Measurements from ENCODE around the gene ANKRD18A.

DNA sequence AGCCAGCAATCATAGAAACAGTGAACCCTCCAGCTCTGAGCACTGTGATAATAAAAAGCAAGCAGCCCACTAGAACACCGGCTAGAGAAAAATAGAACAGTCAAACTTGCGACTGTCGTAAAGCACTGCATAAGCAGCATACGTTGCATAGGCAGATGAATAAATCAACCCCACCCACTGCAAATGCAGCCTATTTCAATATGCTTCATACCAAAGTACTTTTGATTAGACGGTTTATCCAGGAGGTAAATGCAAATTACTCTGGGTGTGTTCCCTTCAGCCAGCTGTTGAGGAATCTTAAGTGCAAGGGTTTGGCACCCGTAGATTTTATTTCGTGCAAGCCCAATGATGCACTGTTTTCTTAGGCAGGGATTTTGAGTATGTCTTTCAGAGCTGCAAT lies 32.1 kb upstream of the ANKRD18A start:
- TF ChIP-seq, protein P1, sequence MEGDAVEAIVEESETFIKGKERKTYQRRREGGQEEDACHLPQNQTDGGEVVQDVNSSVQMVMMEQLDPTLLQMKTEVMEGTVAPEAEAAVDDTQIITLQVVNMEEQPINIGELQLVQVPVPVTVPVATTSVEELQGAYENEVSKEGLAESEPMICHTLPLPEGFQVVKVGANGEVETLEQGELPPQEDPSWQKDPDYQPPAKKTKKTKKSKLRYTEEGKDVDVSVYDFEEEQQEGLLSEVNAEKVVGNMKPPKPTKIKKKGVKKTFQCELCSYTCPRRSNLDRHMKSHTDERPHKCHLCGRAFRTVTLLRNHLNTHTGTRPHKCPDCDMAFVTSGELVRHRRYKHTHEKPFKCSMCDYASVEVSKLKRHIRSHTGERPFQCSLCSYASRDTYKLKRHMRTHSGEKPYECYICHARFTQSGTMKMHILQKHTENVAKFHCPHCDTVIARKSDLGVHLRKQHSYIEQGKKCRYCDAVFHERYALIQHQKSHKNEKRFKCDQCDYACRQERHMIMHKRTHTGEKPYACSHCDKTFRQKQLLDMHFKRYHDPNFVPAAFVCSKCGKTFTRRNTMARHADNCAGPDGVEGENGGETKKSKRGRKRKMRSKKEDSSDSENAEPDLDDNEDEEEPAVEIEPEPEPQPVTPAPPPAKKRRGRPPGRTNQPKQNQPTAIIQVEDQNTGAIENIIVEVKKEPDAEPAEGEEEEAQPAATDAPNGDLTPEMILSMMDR (IDR thresholded peaks at IDR 0.05): no peak
- no peak for TF ChIP-seq POLR2A (IDR thresholded peaks at IDR 0.05)
